Left ventricle myocardium inferior (tissue), 1 donor: Measurements from ENCODE around the gene RFC4. TPM values are rescaled to one million over a fixed set of nuclear protein-coding genes. Genes with fewer than 3 reads are reported as not detected.

ENCODE experiments used
- DNase-seq: peaks from one replicate; pipeline ENCODE4 v3.0.0-alpha.2; 2020
- H3K27ac ChIP-seq: fragments of 200-600 bp; replicated peaks from 2 replicates; pipeline ENCODE4 v1.8.0; 2021
- H3K27me3 ChIP-seq: fragments of 200-600 bp; 2 replicates; pipeline ENCODE4 v1.8.0; 2021; ENCODE audit warnings: low read depth
- H3K36me3 ChIP-seq: fragments of 200-600 bp; 2 replicates; pipeline ENCODE4 v1.8.0; 2021
- H3K4me1 ChIP-seq: fragments of 200-600 bp; 2 replicates; pipeline ENCODE4 v1.8.0; 2021
- H3K4me3 ChIP-seq: fragments of 200-600 bp; 2 replicates; pipeline ENCODE4 v1.8.0; 2021; ENCODE audit warnings: mild to moderate bottlenecking, moderate library complexity
- H3K9me3 ChIP-seq: fragments of 200-600 bp; replicated peaks from 2 replicates; pipeline ENCODE4 v1.8.0; 2021
- intact Hi-C: fragments of 100-400 bp; cut with micrococcal nuclease; formaldehyde crosslinking; loops from one replicate; pipeline ENCODE4 v1.11.0; 2022
- total RNA-seq: library from RNA; stranded (reverse); fragmentation: NEBNext Ultra II Directional; extraction: Animal tissue kit (Norgen Biotek cat#: 25700); gene quantifications from one replicate; pipeline ENCODE4 v1.2.1, GENCODE V29; 2021
- TF ChIP-seq, protein P1 (sequence below): fragments of 200-600 bp; IDR thresholded peaks from 2 replicates; pipeline ENCODE4 v1.8.0; 2021; ENCODE audit warnings: antibody characterized with exemption, mild to moderate bottlenecking, borderline replicate concordance
- donor health status: DM: no; HTN: yes; CAD: no; lungs with severe emphysema.

RFC4 gene
- total RNA-seq, 1 donor from 2014 or later, result 9.6 TPM

GRCh38 chr3:186828340-186828739 lies 22.1 kb upstream of the RFC4 start:
- TF ChIP-seq, protein P1, sequence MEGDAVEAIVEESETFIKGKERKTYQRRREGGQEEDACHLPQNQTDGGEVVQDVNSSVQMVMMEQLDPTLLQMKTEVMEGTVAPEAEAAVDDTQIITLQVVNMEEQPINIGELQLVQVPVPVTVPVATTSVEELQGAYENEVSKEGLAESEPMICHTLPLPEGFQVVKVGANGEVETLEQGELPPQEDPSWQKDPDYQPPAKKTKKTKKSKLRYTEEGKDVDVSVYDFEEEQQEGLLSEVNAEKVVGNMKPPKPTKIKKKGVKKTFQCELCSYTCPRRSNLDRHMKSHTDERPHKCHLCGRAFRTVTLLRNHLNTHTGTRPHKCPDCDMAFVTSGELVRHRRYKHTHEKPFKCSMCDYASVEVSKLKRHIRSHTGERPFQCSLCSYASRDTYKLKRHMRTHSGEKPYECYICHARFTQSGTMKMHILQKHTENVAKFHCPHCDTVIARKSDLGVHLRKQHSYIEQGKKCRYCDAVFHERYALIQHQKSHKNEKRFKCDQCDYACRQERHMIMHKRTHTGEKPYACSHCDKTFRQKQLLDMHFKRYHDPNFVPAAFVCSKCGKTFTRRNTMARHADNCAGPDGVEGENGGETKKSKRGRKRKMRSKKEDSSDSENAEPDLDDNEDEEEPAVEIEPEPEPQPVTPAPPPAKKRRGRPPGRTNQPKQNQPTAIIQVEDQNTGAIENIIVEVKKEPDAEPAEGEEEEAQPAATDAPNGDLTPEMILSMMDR, result no peak
- no peaks in the 10 kb centered on the region for H3K36me3 ChIP-seq
- no peaks in the 10 kb centered on the region for H3K9me3 ChIP-seq
- no peak overlapping the region for H3K4me3 ChIP-seq
- peaks cover 26% of the 10 kb centered on the region for H3K4me1 ChIP-seq
- no peak overlapping the region for H3K27ac ChIP-seq
- intact Hi-C loops, result no loop called here
- peaks cover 87% of the 10 kb centered on the region for H3K27me3 ChIP-seq
- no peak for DNase-seq

DNA sequence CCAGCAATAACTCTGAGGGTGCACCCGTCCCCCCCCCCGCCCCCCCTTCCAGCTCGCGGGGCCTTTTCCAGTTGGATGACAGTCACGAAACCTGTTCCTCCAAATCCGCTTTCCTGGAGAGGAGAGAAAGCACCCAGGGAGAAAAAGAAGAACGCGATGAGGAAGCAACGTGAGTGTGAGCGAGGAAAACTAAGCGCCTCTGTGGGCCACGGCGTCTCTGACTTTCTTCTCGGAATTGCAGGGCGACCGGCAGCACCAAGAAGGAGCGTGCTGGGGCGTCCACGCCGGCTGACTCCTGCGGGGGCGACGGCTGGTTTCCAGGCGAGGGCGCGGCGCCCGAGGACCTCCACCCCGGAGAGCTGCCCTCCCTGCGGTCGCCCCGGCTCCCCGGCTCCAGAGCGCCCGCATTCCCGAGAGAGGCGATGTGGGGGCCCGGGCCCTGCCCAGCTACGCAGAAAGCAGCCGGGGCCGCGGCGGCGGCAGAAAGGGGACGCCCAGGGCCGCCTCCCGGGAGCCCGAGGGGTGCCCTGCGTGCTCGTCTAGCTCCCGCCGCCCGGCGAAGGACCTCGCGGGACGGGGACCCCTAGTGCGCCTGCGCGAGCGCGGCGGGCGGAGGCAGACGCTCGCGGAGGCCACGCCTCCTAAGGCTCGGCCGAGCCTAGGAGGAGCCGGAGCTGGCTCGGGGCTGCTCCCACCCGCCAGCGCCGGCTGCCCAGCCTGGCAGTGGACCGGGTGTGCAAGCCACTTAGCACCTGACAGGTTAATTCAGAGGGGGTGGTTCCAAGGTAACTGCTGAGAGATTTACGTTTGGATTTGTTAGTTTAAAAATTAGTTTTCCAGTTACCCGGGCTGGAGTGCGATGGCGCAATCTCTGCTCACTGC lies 20.9 kb upstream of the RFC4 start:
- TF ChIP-seq, protein P1, result no peak
- H3K9me3 ChIP-seq, result no peaks in the 10 kb centered on the region
- peak overlapping the region; percentile 87 for H3K4me3 ChIP-seq
- peaks cover 78% of the 10 kb centered on the region for H3K27me3 ChIP-seq
- peak overlapping the region; percentile 61 for H3K27ac ChIP-seq
- H3K4me1 ChIP-seq, result peaks cover 26% of the 10 kb centered on the region
- intact Hi-C loops, result no loop called here
- DNase-seq, result peak; percentile 82
- H3K36me3 ChIP-seq, result no peaks in the 10 kb centered on the region

DNA sequence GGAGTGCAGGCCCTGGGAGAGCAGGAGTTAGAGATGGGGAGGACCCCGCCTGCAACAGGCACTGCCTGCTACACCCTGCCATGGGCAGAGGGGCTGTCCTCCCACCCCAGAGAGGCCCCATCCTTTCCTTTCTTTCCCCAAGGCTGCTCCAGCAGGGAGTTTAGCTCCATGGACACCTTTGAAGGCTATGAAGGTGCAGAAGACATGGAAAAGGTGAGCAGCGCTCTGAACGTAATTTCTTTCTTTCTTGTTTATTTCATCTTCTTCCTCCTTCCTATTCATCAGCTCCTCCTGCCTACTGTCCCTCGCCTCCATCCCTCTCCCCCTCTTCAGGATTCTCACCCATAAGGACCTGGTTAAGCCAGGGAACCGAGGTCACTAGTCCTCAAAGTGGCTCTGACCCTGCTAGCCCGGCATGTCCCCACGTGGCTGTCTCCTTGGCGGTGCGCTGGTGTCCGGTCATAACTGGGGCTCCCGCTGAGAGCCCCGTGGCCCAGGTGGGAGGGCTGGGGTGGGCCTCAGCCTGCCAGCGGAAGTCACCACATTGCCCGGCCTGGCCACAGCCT lies 20.2 kb upstream of the RFC4 start:
- DNase-seq, result no peak
- TF ChIP-seq, protein P1, result no peak
- no peaks in the 10 kb centered on the region for H3K9me3 ChIP-seq
- peaks cover 70% of the 10 kb centered on the region for H3K27me3 ChIP-seq
- H3K36me3 ChIP-seq, result no peaks in the 10 kb centered on the region
- peak overlapping the region; percentile 87 for H3K4me3 ChIP-seq
- intact Hi-C loops, result no loop called here
- H3K27ac ChIP-seq, result no peak overlapping the region
- peaks cover 26% of the 10 kb centered on the region for H3K4me1 ChIP-seq

GRCh38 chr3:186825872-186826409 lies 19.7 kb upstream of the RFC4 start:
- peaks cover 26% of the 10 kb centered on the region for H3K4me1 ChIP-seq
- TF ChIP-seq, protein P1, result no peak
- H3K27me3 ChIP-seq, result peaks cover 65% of the 10 kb centered on the region
- peak overlapping the region; percentile 87 for H3K4me3 ChIP-seq
- no peaks in the 10 kb centered on the region for H3K9me3 ChIP-seq
- intact Hi-C loops, result no loop called here
- DNase-seq, result no peak
- no peaks in the 10 kb centered on the region for H3K36me3 ChIP-seq
- no peak overlapping the region for H3K27ac ChIP-seq

- no peak for DNase-seq
- TF ChIP-seq, protein P1, result no peak
- H3K27me3 ChIP-seq, result peaks cover 59% of the 10 kb centered on the region
Measured at GRCh38 chr3:186825294-186825821, 19.1 kb upstream of the RFC4 start.

More at GRCh38 chr3:186825294-186825821, 19.1 kb upstream of the RFC4 start:
- H3K4me1 ChIP-seq, result peaks cover 26% of the 10 kb centered on the region
- H3K9me3 ChIP-seq, result no peaks in the 10 kb centered on the region
- no peak overlapping the region for H3K4me3 ChIP-seq
- intact Hi-C loops, result no loop called here
- H3K27ac ChIP-seq, result no peak overlapping the region
- no peaks in the 10 kb centered on the region for H3K36me3 ChIP-seq
